GM23338 (cell line): ENCODE results near the gene RNGTT. TPM values are rescaled to one million over a fixed set of nuclear protein-coding genes. Genes with fewer than 3 reads are reported as not detected.

Experiments used
- EZH2 ChIP-seq: fragments of 200-600 bp; sonication (generic); IDR thresholded peaks from one replicate; pipeline ENCODE4 v1.8.0; 2017; ENCODE audit warnings: antibody characterized with exemption, mild to moderate bottlenecking, low read depth; ENCODE audit not compliant: unreplicated experiment
- JUNB ChIP-seq: IDR thresholded peaks from one replicate; pipeline ENCODE4 v1.6.1; 2016; ENCODE audit warnings: antibody characterized with exemption; ENCODE audit not compliant: unreplicated experiment
- NANOG ChIP-seq: IDR thresholded peaks from 2 replicates; pipeline ENCODE4 v1.6.1; 2016; ENCODE audit warnings: antibody characterized with exemption, borderline replicate concordance
- POLR2AphosphoS5 ChIP-seq: IDR thresholded peaks from 2 replicates; pipeline ENCODE4 v1.6.1; 2016; ENCODE audit warnings: antibody characterized with exemption, low read depth
- polyA plus RNA-seq: library from polyadenylated mRNA; unstranded; fragments of >200 nt; fragmentation: Nextera tagmentation; extraction: Ambion mirVana; gene quantifications from 2 replicates; pipeline ENCODE4 v1.2.1, GENCODE V29; 2016
- total RNA-seq: library from RNA; depleted of rRNA; stranded (reverse); fragments of >200 nt; shearing (Covaris generic); gene quantifications from 2 replicates; pipeline ENCODE4 v1.2.3, GENCODE V29; 2014
- TF ChIP-seq, protein P1 (sequence below): IDR thresholded peaks from one replicate; pipeline ENCODE4 v1.6.1; 2018; ENCODE audit warnings: antibody characterized with exemption; ENCODE audit not compliant: unreplicated experiment
- TF ChIP-seq, protein P2 (sequence below): fragments of 250-450 bp; sonication (Bioruptor Pico); IDR thresholded peaks from 2 replicates; pipeline ENCODE4 v1.5.0; 2020; ENCODE audit warnings: mild to moderate bottlenecking, moderate library complexity

RNGTT gene
- total and polyA plus RNA-seq, 2 experiments from 2014 or later, result 11.2 to 29.2 TPM

DNA sequence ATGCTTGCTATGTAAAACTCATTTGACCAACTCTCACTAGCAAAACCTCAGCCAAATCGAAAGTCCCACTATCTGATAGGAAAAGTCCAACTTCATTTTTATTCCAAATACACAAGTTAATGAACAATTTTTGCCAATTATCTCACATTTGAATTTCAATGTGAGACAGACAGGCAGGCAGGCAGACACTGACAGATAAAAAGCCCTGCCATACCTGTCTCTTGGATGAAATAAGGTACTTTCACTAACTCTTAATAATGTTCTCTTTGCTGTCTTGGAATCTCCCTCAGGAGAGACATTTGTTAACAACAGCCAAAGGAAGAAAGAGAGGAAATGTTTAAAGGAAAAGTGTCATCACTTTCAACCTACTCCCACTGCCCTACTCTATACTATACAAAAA is 82.0 kb downstream of the RNGTT start (continued):
- TF ChIP-seq, protein P1, sequence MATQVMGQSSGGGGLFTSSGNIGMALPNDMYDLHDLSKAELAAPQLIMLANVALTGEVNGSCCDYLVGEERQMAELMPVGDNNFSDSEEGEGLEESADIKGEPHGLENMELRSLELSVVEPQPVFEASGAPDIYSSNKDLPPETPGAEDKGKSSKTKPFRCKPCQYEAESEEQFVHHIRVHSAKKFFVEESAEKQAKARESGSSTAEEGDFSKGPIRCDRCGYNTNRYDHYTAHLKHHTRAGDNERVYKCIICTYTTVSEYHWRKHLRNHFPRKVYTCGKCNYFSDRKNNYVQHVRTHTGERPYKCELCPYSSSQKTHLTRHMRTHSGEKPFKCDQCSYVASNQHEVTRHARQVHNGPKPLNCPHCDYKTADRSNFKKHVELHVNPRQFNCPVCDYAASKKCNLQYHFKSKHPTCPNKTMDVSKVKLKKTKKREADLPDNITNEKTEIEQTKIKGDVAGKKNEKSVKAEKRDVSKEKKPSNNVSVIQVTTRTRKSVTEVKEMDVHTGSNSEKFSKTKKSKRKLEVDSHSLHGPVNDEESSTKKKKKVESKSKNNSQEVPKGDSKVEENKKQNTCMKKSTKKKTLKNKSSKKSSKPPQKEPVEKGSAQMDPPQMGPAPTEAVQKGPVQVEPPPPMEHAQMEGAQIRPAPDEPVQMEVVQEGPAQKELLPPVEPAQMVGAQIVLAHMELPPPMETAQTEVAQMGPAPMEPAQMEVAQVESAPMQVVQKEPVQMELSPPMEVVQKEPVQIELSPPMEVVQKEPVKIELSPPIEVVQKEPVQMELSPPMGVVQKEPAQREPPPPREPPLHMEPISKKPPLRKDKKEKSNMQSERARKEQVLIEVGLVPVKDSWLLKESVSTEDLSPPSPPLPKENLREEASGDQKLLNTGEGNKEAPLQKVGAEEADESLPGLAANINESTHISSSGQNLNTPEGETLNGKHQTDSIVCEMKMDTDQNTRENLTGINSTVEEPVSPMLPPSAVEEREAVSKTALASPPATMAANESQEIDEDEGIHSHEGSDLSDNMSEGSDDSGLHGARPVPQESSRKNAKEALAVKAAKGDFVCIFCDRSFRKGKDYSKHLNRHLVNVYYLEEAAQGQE, result no peak
- TF ChIP-seq JUNB, result no peak
- no peak for TF ChIP-seq EZH2
- TF ChIP-seq, protein P2, sequence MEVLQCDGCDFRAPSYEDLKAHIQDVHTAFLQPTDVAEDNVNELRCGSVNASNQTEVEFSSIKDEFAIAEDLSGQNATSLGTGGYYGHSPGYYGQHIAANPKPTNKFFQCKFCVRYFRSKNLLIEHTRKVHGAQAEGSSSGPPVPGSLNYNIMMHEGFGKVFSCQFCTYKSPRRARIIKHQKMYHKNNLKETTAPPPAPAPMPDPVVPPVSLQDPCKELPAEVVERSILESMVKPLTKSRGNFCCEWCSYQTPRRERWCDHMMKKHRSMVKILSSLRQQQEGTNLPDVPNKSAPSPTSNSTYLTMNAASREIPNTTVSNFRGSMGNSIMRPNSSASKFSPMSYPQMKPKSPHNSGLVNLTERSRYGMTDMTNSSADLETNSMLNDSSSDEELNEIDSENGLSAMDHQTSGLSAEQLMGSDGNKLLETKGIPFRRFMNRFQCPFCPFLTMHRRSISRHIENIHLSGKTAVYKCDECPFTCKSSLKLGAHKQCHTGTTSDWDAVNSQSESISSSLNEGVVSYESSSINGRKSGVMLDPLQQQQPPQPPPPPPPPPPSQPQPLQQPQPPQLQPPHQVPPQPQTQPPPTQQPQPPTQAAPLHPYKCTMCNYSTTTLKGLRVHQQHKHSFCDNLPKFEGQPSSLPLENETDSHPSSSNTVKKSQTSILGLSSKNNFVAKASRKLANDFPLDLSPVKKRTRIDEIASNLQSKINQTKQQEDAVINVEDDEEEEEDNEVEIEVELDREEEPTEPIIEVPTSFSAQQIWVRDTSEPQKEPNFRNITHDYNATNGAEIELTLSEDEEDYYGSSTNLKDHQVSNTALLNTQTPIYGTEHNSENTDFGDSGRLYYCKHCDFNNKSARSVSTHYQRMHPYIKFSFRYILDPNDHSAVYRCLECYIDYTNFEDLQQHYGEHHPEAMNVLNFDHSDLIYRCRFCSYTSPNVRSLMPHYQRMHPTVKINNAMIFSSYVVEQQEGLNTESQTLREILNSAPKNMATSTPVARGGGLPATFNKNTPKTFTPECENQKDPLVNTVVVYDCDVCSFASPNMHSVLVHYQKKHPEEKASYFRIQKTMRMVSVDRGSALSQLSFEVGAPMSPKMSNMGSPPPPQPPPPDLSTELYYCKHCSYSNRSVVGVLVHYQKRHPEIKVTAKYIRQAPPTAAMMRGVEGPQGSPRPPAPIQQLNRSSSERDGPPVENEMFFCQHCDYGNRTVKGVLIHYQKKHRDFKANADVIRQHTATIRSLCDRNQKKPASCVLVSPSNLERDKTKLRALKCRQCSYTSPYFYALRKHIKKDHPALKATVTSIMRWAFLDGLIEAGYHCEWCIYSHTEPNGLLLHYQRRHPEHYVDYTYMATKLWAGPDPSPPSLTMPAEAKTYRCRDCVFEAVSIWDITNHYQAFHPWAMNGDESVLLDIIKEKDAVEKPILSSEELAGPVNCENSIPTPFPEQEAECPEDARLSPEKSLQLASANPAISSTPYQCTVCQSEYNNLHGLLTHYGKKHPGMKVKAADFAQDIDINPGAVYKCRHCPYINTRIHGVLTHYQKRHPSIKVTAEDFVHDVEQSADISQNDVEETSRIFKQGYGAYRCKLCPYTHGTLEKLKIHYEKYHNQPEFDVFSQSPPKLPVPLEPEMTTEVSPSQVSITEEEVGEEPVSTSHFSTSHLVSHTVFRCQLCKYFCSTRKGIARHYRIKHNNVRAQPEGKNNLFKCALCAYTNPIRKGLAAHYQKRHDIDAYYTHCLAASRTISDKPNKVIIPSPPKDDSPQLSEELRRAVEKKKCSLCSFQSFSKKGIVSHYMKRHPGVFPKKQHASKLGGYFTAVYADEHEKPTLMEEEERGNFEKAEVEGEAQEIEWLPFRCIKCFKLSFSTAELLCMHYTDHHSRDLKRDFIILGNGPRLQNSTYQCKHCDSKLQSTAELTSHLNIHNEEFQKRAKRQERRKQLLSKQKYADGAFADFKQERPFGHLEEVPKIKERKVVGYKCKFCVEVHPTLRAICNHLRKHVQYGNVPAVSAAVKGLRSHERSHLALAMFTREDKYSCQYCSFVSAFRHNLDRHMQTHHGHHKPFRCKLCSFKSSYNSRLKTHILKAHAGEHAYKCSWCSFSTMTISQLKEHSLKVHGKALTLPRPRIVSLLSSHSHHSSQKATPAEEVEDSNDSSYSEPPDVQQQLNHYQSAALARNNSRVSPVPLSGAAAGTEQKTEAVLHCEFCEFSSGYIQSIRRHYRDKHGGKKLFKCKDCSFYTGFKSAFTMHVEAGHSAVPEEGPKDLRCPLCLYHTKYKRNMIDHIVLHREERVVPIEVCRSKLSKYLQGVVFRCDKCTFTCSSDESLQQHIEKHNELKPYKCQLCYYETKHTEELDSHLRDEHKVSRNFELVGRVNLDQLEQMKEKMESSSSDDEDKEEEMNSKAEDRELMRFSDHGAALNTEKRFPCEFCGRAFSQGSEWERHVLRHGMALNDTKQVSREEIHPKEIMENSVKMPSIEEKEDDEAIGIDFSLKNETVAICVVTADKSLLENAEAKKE (CRISPR knock-in tag), result no peak
- no peak for TF ChIP-seq POLR2AphosphoS5
- TF ChIP-seq NANOG, result no peak
